ENCODE measurements around the gene RIOX2. TPM values are rescaled to one million over a fixed set of nuclear protein-coding genes. Genes with fewer than 3 reads are reported as not detected.
"Not testable (repeated sequence)": the region's sequence is repeated elsewhere in the genome, so short reads cannot be mapped to it uniquely, and the experiment has no call there.

Gene RIOX2
- total RNA-seq, 1 experiment from 2014 or later: 73.9 TPM

GRCh38 chr3:98013411-98014267 is 41.4 kb upstream of the RIOX2 start:
- Mint-ChIP-seq H3K9me3 (ENCODE audit: unreplicated experiment) (no peaks in the 10 kb centered on the region), H3K4me1 (ENCODE audit: insufficient read depth, unreplicated experiment) (peaks cover 11% of the 10 kb centered on the region), H3K4me3 (ENCODE audit: unreplicated experiment) (no peak overlapping the region), H3K27me3 (ENCODE audit: insufficient read depth, unreplicated experiment) (no peaks in the 10 kb centered on the region), H3K36me3 (ENCODE audit: insufficient read depth, unreplicated experiment) (no peaks in the 10 kb centered on the region), H3K27ac (ENCODE audit: low read depth, unreplicated experiment) (no peak overlapping the region)
- POLR2A ChIA-PET: interaction anchor here (0.5 to 3.2 kb wide), 9 partner anchors 9 to 707 kb away, joined by 3 to 21 read pairs (median 5); partner anchors contain the start of gene CRYBG3
- no peak for TF ChIP-seq CTCF (IDR thresholded peaks at IDR 0.05; ENCODE audit: unreplicated experiment)
- no TSS peak for BruUV-seq (replicated peaks)
- CTCF ChIA-PET: interaction anchor here (0.6 to 6.1 kb wide), 10 partner anchors 9 to 316 kb away, joined by 3 to 62 read pairs (median 4); partner anchors contain the start of gene CRYBG3
- peak; percentile 21 for DNase-seq (ENCODE audit: unreplicated experiment)
- intact Hi-C loops (cut with micrococcal nuclease): no loop called here

GRCh38 chr3:98012979-98013378 is 40.7 kb upstream of the RIOX2 start:
- ChIA-PET POLR2A (interaction anchor here (0.6 to 3.2 kb wide), 6 partner anchors 9 to 191 kb away, joined by 3 to 21 read pairs (median 6); partner anchors contain the start of gene CRYBG3), CTCF (interaction anchor here (0.6 to 6.1 kb wide), 8 partner anchors 10 to 317 kb away, joined by 3 to 62 read pairs (median 5); partner anchors contain the start of gene CRYBG3)
- no TSS peak for BruUV-seq (replicated peaks)
- peak overlapping the region; percentile 3 for H3K27ac Mint-ChIP-seq (ENCODE audit: low read depth, unreplicated experiment)
- DNase-seq (ENCODE audit: unreplicated experiment): peak; percentile 46
- intact Hi-C loops (cut with micrococcal nuclease): no loop called here
- H3K4me1 Mint-ChIP-seq (ENCODE audit: insufficient read depth, unreplicated experiment): peaks cover 11% of the 10 kb centered on the region
- no peak for TF ChIP-seq CTCF (IDR thresholded peaks at IDR 0.05; ENCODE audit: unreplicated experiment)
- H3K4me3 Mint-ChIP-seq (ENCODE audit: unreplicated experiment): no peak overlapping the region
- H3K27me3 Mint-ChIP-seq (ENCODE audit: insufficient read depth, unreplicated experiment): no peaks in the 10 kb centered on the region
- H3K9me3 Mint-ChIP-seq (ENCODE audit: unreplicated experiment): no peaks in the 10 kb centered on the region
- H3K36me3 Mint-ChIP-seq (ENCODE audit: insufficient read depth, unreplicated experiment): no peaks in the 10 kb centered on the region

GRCh38 chr3:98010883-98011449 is 38.7 kb upstream of the RIOX2 start:
- intact Hi-C loops (cut with micrococcal nuclease); H3K27me3 Mint-ChIP-seq (ENCODE audit: insufficient read depth, unreplicated experiment); H3K4me3 Mint-ChIP-seq (ENCODE audit: unreplicated experiment); H3K36me3 Mint-ChIP-seq (ENCODE audit: insufficient read depth, unreplicated experiment); H3K9me3 Mint-ChIP-seq (ENCODE audit: unreplicated experiment); H3K27ac Mint-ChIP-seq (ENCODE audit: low read depth, unreplicated experiment); BruUV-seq (replicated peaks); DNase-seq (ENCODE audit: unreplicated experiment): not testable (repeated sequence)
- H3K4me1 Mint-ChIP-seq (ENCODE audit: insufficient read depth, unreplicated experiment): peaks cover 11% of the 10 kb centered on the region
- ChIA-PET CTCF (interaction anchor here (0.6 to 6.1 kb wide), 8 partner anchors 9 to 1821 kb away, joined by 3 to 62 read pairs (median 4); partner anchors contain the start of gene CRYBG3), POLR2A (interaction anchor here (0.7 to 3.2 kb wide), 2 partner anchors 11 to 580 kb away, joined by 3 to 13 read pairs; no protein-coding TSS in a partner anchor)

- ChIA-PET POLR2A (no interaction called here), CTCF (interaction anchor here (0.6 to 6.1 kb wide), 4 partner anchors 9 to 1062 kb away, joined by 3 to 62 read pairs (median 8); no protein-coding TSS in a partner anchor)
- Mint-ChIP-seq H3K4me3 (ENCODE audit: unreplicated experiment) (no peak overlapping the region), H3K4me1 (ENCODE audit: insufficient read depth, unreplicated experiment) (peaks cover 11% of the 10 kb centered on the region), H3K9me3 (ENCODE audit: unreplicated experiment) (no peaks in the 10 kb centered on the region), H3K27ac (ENCODE audit: low read depth, unreplicated experiment) (no peak overlapping the region), H3K36me3 (ENCODE audit: insufficient read depth, unreplicated experiment) (no peaks in the 10 kb centered on the region), H3K27me3 (ENCODE audit: insufficient read depth, unreplicated experiment) (no peaks in the 10 kb centered on the region)
- intact Hi-C loops (cut with micrococcal nuclease): no loop called here
- no peak for TF ChIP-seq CTCF (IDR thresholded peaks at IDR 0.05; ENCODE audit: unreplicated experiment)
- BruUV-seq (replicated peaks): no TSS peak
- DNase-seq (ENCODE audit: unreplicated experiment): no peak
Measured at GRCh38 chr3:98010194-98010882, 38.1 kb upstream of the RIOX2 start.
